Thoracic aorta (tissue), 2 donors: ENCODE data around the gene OBSCN. TPM values are rescaled to one million over a fixed set of nuclear protein-coding genes. Genes with fewer than 3 reads are reported as not detected.

ENCODE experiments used
- ATAC-seq: fragments of 150-250 bp; one replicate; pipeline ENCODE4 v1.8.0; 2017; ENCODE audit warnings: low read depth; ENCODE audit not compliant: insufficient number of reproducible peaks, low FRiP score
- DNase-seq: peaks from one replicate; pipeline ENCODE4 v3.0.0-alpha.2; 2020; ENCODE audit warnings: low spot score
- H3K27ac ChIP-seq, 2 donors: fragments of 200-600 bp; sonication (generic); 1 replicate in 1 of 2; 2 replicates in 1 of 2; pipeline ENCODE4 v1.5.1; 2016; ENCODE audit warnings: mild to moderate bottlenecking in 2 of 2, moderate library complexity in 2 of 2
- H3K27me3 ChIP-seq: fragments of 200-600 bp; sonication (generic); replicated peaks from 2 replicates; pipeline ENCODE4 v1.6.0; 2016; ENCODE audit warnings: mild to moderate bottlenecking; ENCODE audit not compliant: insufficient read depth
- H3K36me3 ChIP-seq: fragments of 200-600 bp; sonication (generic); one replicate; pipeline ENCODE4 v1.5.1; 2016
- H3K4me1 ChIP-seq, 2 donors: fragments of 200-600 bp; sonication (generic); 1 replicate in 1 of 2; 2 replicates in 1 of 2; pipeline versions ENCODE4 v1.5.1 to v1.6.0; 2016; ENCODE audit warnings: low read depth in 2 of 2, mild to moderate bottlenecking in 1 of 2; ENCODE audit not compliant: control insufficient read depth in 1 of 2
- H3K4me3 ChIP-seq: fragments of 200-600 bp; sonication (generic); 2 replicates; pipeline ENCODE4 v1.5.1; 2016; ENCODE audit warnings: mild to moderate bottlenecking
- H3K9me3 ChIP-seq: fragments of 200-600 bp; sonication (generic); 2 replicates; pipeline ENCODE4 v1.5.1; 2016
- total RNA-seq, 2 donors: library from RNA; depleted of rRNA; stranded (reverse); fragments of >200 nt; gene quantifications; one replicate each; pipeline versions ENCODE4 v1.1.0 to v1.2.3, GENCODE V29; 2016
- TF ChIP-seq, protein P1 (sequence below): fragments of 200-600 bp; sonication (generic); IDR thresholded peaks from one replicate; pipeline ENCODE4 v1.5.1; 2019; ENCODE audit warnings: antibody characterized with exemption

Gene OBSCN
- total RNA-seq, 2 donors from 2014 or later, result 22.3 to 40.2 TPM

- H3K27ac ChIP-seq, result no peak overlapping the region
- DNase-seq (no peak), ATAC-seq (no peak)
- no peaks in the 10 kb centered on the region for H3K4me1 ChIP-seq
- no peak overlapping the region for H3K4me3 ChIP-seq
- H3K9me3 ChIP-seq, result no peaks in the 10 kb centered on the region
- no peaks in the 10 kb centered on the region for H3K36me3 ChIP-seq
- no peaks in the 10 kb centered on the region for H3K27me3 ChIP-seq
- TF ChIP-seq, protein P1, sequence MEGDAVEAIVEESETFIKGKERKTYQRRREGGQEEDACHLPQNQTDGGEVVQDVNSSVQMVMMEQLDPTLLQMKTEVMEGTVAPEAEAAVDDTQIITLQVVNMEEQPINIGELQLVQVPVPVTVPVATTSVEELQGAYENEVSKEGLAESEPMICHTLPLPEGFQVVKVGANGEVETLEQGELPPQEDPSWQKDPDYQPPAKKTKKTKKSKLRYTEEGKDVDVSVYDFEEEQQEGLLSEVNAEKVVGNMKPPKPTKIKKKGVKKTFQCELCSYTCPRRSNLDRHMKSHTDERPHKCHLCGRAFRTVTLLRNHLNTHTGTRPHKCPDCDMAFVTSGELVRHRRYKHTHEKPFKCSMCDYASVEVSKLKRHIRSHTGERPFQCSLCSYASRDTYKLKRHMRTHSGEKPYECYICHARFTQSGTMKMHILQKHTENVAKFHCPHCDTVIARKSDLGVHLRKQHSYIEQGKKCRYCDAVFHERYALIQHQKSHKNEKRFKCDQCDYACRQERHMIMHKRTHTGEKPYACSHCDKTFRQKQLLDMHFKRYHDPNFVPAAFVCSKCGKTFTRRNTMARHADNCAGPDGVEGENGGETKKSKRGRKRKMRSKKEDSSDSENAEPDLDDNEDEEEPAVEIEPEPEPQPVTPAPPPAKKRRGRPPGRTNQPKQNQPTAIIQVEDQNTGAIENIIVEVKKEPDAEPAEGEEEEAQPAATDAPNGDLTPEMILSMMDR, result no peak
Observed at GRCh38 chr1:228342627-228343190, 134.9 kb downstream of the OBSCN start.

DNA sequence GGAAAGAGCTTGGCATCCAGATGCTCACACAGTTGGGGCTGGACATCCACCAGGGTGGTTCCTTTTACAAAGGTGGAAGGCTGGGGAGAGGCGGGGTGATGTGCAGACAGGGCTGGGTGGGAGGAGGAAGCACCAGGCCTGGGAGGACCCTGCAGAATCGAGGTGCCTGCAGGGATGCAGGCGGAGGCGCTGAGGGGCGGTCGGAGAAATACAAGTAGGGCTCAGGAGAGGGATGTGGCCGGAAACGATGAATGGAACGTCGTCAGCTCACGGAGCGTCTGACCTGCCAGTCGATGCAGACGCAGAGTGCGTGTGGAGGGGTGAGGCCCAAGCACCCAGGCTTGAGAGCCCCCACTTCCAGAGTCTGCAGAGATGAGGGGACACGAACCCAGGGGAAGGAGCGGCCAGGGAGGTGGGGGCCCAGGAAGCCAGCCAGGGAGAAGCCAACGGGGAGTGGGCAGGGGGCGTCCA is 135.4 kb downstream of the OBSCN start:
- H3K9me3 ChIP-seq, result no peaks in the 10 kb centered on the region
- TF ChIP-seq, protein P1, result no peak
- DNase-seq (no peak), ATAC-seq (no peak)
- H3K36me3 ChIP-seq, result no peaks in the 10 kb centered on the region
- no peak overlapping the region for H3K27ac ChIP-seq
- H3K4me1 ChIP-seq, result no peaks in the 10 kb centered on the region
- no peak overlapping the region for H3K4me3 ChIP-seq
- no peaks in the 10 kb centered on the region for H3K27me3 ChIP-seq

DNA sequence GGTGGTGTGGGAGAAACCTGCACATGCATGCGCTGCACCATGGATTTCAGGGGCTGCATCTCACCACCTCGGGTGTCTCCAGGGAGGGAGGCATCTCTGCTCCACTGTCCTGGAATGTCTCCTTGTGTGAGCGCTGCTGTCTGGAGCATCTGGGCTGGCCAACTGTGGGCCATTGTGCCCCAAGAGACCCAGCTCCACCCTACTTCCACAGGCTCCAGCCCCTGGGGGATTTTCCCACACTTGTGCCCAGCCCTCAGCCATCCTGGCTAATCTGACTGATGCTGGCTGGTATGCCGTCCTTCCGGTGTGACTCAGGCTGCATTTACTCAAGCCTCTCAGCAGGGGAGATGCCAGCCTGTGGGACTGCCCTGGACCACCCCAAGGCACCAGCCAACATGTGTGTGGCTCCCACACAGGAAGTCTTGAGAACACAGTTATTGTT is 136.8 kb downstream of the OBSCN start:
- ATAC-seq, result no peak
- DNase-seq, result no peak
- H3K27ac ChIP-seq, result no peak overlapping the region
- no peaks in the 10 kb centered on the region for H3K9me3 ChIP-seq
- no peaks in the 10 kb centered on the region for H3K27me3 ChIP-seq
- H3K4me3 ChIP-seq, result no peak overlapping the region
- H3K4me1 ChIP-seq, result no peaks in the 10 kb centered on the region
- TF ChIP-seq, protein P1, result no peak
- no peaks in the 10 kb centered on the region for H3K36me3 ChIP-seq

- Histone ChIP-seq H3K27ac (no peak overlapping the region), H3K4me3 (no peak overlapping the region), H3K27me3 (no peaks in the 10 kb centered on the region), H3K4me1 (no peaks in the 10 kb centered on the region), H3K36me3 (no peaks in the 10 kb centered on the region), H3K9me3 (no peaks in the 10 kb centered on the region)
- TF ChIP-seq, protein P1, result no peak
- DNase-seq (no peak), ATAC-seq (no peak)
Observed at GRCh38 chr1:228345201-228345930, 137.5 kb downstream of the OBSCN start.

- H3K4me3 ChIP-seq, result no peak overlapping the region
- H3K27ac ChIP-seq, result no peak overlapping the region
- TF ChIP-seq, protein P1, result no peak
- H3K27me3 ChIP-seq, result no peaks in the 10 kb centered on the region
- no peaks in the 10 kb centered on the region for H3K36me3 ChIP-seq
- no peak for DNase-seq
- no peaks in the 10 kb centered on the region for H3K9me3 ChIP-seq
- H3K4me1 ChIP-seq, result no peaks in the 10 kb centered on the region
- ATAC-seq, result no peak
Observed at GRCh38 chr1:228346731-228347130, 138.9 kb downstream of the OBSCN start.
